Endothelial cell of umbilical vein (primary cell): Measurements from ENCODE around the gene FYB2. TPM values are rescaled to one million over a fixed set of nuclear protein-coding genes. Genes with fewer than 3 reads are reported as not detected.

Source experiments
- BruUV-seq: library from RNA; stranded (reverse); fragments of 400-500 nt; replicated peaks from 2 replicates; lab custom pipeline; 2021; lab: Mats Ljungman, UMichigan
- CTCF ChIA-PET: fragments of 300-600, 350-600 bp; sonication (Branson Sonifier 250); formaldehyde crosslinking; loops from one replicate; lab custom pipeline; 2021; ENCODE audit warnings: antibody characterized with exemption, inconsistent platforms; lab: Charles Lee
- POLR2A ChIA-PET: fragments of 300-600, 350-600 bp; sonication (Branson Sonifier 250); formaldehyde crosslinking; loops from one replicate; lab custom pipeline; 2021; ENCODE audit warnings: antibody characterized with exemption, inconsistent platforms; lab: Charles Lee
- DNase-seq: peaks from one replicate; pipeline ENCODE4 v3.0.0-alpha.2; 2011; ENCODE audit warnings: low read depth, low spot score
- FAIRE-seq: peaks from 2 replicates; lab custom pipeline; 2011; peaks lifted over from hg19 to GRCh38; lab: Jason Lieb, UNC
- H2AFZ ChIP-seq: 2 replicates; pipeline ENCODE4 v1.6.0; 2012; ENCODE audit warnings: low read depth, low read length, control low read depth, inconsistent platforms
- H3K27ac ChIP-seq: 2 replicates; pipeline ENCODE4 v1.5.1; 2011; ENCODE audit warnings: low read depth, mild to moderate bottlenecking, control low read depth, low read length, moderate library complexity; ENCODE audit not compliant: insufficient read depth
- H3K27me3 ChIP-seq, 2 experiments: 2 replicates each; pipeline versions ENCODE4 v1.6.0 to v1.6.1; 2011; ENCODE audit warnings: low read length in 2 of 2, mixed read lengths in 1 of 2; ENCODE audit not compliant: control insufficient read depth in 2 of 2, insufficient read depth in 2 of 2
- H3K36me3 ChIP-seq, 2 experiments: 2 replicates in 1 of 2; 3 replicates in 1 of 2; pipeline ENCODE4 v1.5.1; 2011; ENCODE audit warnings: low read length in 2 of 2, mild to moderate bottlenecking in 1 of 2, moderate library complexity in 1 of 2; ENCODE audit not compliant: control insufficient read depth in 2 of 2, insufficient read depth in 2 of 2; ENCODE audit errors: extremely low read depth in 1 of 2
- H3K4me1 ChIP-seq: 3 replicates; pipeline ENCODE4 v1.5.1; 2011; ENCODE audit warnings: mild to moderate bottlenecking, low read length; ENCODE audit not compliant: control insufficient read depth, insufficient read depth; ENCODE audit errors: extremely low read depth
- H3K4me2 ChIP-seq: 2 replicates; pipeline ENCODE4 v1.6.1; 2011; ENCODE audit warnings: low read length, control low read depth, mixed read lengths; ENCODE audit not compliant: insufficient read depth
- H3K4me3 ChIP-seq, 3 experiments: fragments of 200-600 bp in 1 of 3; sonication (generic), shearing (Covaris generic) in 1 of 3; replicated peaks in 1 of 3; 2 replicates each; pipeline ENCODE4 v1.5.1; 2011 to 2016; ENCODE audit warnings: control low read depth in 3 of 3, low read length in 3 of 3, mild to moderate bottlenecking in 2 of 3, inconsistent platforms in 1 of 3, low read depth in 1 of 3, moderate library complexity in 1 of 3; ENCODE audit not compliant: insufficient read depth in 1 of 3
- H3K79me2 ChIP-seq: 2 replicates; pipeline ENCODE4 v1.6.0; 2012; ENCODE audit warnings: low read length, inconsistent platforms; ENCODE audit not compliant: control insufficient read depth, insufficient read depth
- H3K9ac ChIP-seq: replicated peaks from 2 replicates; pipeline ENCODE3; 2011; ENCODE audit warnings: low read length, control low read depth; ENCODE audit not compliant: insufficient read depth; ENCODE audit errors: extremely low read depth
- H3K9me1 ChIP-seq: replicated peaks from 3 replicates; pipeline ENCODE4 v1.6.0; 2011; ENCODE audit warnings: mild to moderate bottlenecking, low read length; ENCODE audit not compliant: control insufficient read depth, insufficient read depth; ENCODE audit errors: extremely low read depth
- H3K9me3 ChIP-seq: replicated peaks from 2 replicates; pipeline ENCODE4 v1.5.1; 2012; ENCODE audit warnings: low read length, inconsistent platforms; ENCODE audit not compliant: control insufficient read depth, insufficient read depth
- H4K20me1 ChIP-seq: replicated peaks from 2 replicates; pipeline ENCODE3; 2011; ENCODE audit warnings: mild to moderate bottlenecking, low read length; ENCODE audit not compliant: control insufficient read depth, insufficient read depth; ENCODE audit errors: extremely low read depth
- EZH2 ChIP-seq: IDR thresholded peaks from 2 replicates; pipeline ENCODE4 v1.6.1; 2012; ENCODE audit warnings: borderline replicate concordance, low read depth, mild to moderate bottlenecking, moderate library complexity, low read length, inconsistent platforms; ENCODE audit not compliant: severe bottlenecking
- FOS ChIP-seq: IDR thresholded peaks from 2 replicates; pipeline ENCODE4 v1.6.1; 2011; ENCODE audit warnings: mild to moderate bottlenecking, low read length, moderate library complexity, borderline replicate concordance; ENCODE audit not compliant: insufficient read depth
- GATA2 ChIP-seq: IDR thresholded peaks from 2 replicates; pipeline ENCODE4 v1.7.0; 2011; ENCODE audit warnings: low read depth, mild to moderate bottlenecking, moderate library complexity, mixed read lengths, low read length; ENCODE audit not compliant: insufficient read length, insufficient read depth
- JUN ChIP-seq: IDR thresholded peaks from 2 replicates; pipeline ENCODE4 v1.6.1; 2011; ENCODE audit warnings: borderline replicate concordance, low read depth; ENCODE audit not compliant: insufficient read length, insufficient read depth
- MYC ChIP-seq: IDR thresholded peaks from one replicate; pipeline ENCODE4 v1.6.1; 2011; ENCODE audit warnings: mild to moderate bottlenecking, low read depth, low read length
- POLR2A ChIP-seq: IDR thresholded peaks from 2 replicates; pipeline ENCODE4 v1.6.1; 2012; ENCODE audit warnings: low read depth, mild to moderate bottlenecking, control low read depth, low read length
- POLR2AphosphoS5 ChIP-seq: IDR thresholded peaks from 2 replicates; pipeline ENCODE4 v1.6.1; 2012; ENCODE audit warnings: low read depth, mild to moderate bottlenecking, control low read depth, low read length, moderate library complexity; ENCODE audit not compliant: insufficient read depth
- dilution Hi-C: fragments of 300-500 bp; cut with MboI; formaldehyde crosslinking; loops from one replicate; pipeline ENCODE4 v1.15.0; 2019; ENCODE audit warnings: low sequenced_read_pairs; ENCODE audit not compliant: extremely low pct_ligation_motif_present
- intact Hi-C: fragments of 100-400 bp; cut with micrococcal nuclease; formaldehyde crosslinking; loops from one replicate; pipeline ENCODE4 v1.10.0; 2022
- polyA plus RNA-seq, 4 experiments: library from polyadenylated mRNA; depleted of rRNA in 3 of 4; stranded (reverse) in 3 of 4; unstranded in 1 of 4; fragments of >200 nt; gene quantifications; 2 replicates each; pipeline versions ENCODE4 v1.2.1 to v1.2.3, GENCODE V29; 2011 to 2012; ENCODE audit warnings: missing spikeins in 1 of 4
- total RNA-seq: library from RNA; stranded (reverse); gene quantifications from 2 replicates; pipeline ENCODE4 v1.2.3, GENCODE V29; 2021
- TF ChIP-seq, protein P1 (sequence below), 2 donors: IDR thresholded peaks; 1 replicate in 1 of 2; 2 replicates in 1 of 2; pipeline ENCODE4 v1.5.1; 2011; ENCODE audit warnings: low read length in 2 of 2, mild to moderate bottlenecking in 2 of 2, moderate library complexity in 2 of 2, control low read depth in 1 of 2, inconsistent platforms in 1 of 2, low read depth in 1 of 2; ENCODE audit not compliant: insufficient read depth in 1 of 2; ENCODE audit errors: extremely low read depth in 1 of 2
- TF ChIP-seq, protein P2 (sequence below): IDR thresholded peaks from 2 replicates; pipeline ENCODE4 v1.6.1; 2011; ENCODE audit not compliant: insufficient read depth, insufficient read length

The FYB2 gene
- total and polyA plus RNA-seq, 2 donors (not counting 3 experiments of a cell fraction or from before 2014, with no cell fraction given) = not detected

DNA sequence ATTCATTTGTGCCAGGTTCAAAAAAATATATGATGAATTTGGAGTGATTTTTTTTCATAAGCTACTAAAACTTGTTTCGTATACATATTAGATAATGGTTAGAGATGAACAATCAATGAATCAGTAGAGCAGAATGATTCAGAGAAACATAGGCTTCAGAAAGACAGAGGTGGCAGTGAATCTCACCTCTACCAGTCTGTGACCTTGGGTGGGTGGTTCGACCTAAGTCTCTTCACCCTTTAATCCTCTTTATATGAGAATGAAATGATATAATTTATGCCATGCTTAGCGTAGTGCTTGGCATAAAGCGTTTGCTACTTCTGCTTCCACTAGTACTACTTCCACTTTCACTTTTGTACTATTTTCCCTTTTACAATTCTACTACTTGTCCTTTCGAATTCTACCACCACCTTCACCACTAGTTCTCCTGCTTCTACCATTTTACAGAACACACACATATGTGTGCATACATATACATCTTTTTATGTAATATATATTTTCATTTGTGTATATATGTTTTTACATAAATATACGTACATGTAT, 45.1 kb downstream of the FYB2 start:
- Histone ChIP-seq H4K20me1 (no peaks in the 10 kb centered on the region), H3K79me2 (no peaks in the 10 kb centered on the region), H3K9me1 (no peaks in the 10 kb centered on the region), H3K9me3 (no peaks in the 10 kb centered on the region), H3K4me3 (no peak overlapping the region), H3K9ac (no peak overlapping the region), H3K4me1 (no peaks in the 10 kb centered on the region), H3K36me3 (no peaks in the 10 kb centered on the region), H3K27ac (no peak overlapping the region), H3K4me2 (no peak overlapping the region), H2AFZ (no peak overlapping the region), H3K27me3 (no peaks in the 10 kb centered on the region)
- intact Hi-C loops (no loop called here), dilution Hi-C loops (no loop called here)
- POLR2A ChIA-PET = no interaction called here
- TF ChIP-seq POLR2AphosphoS5 = no peak
- TF ChIP-seq MYC = no peak
- no peak for TF ChIP-seq GATA2
- no peak for TF ChIP-seq POLR2A
- TF ChIP-seq JUN = no peak
- TF ChIP-seq FOS = no peak
- TF ChIP-seq, protein P1, sequence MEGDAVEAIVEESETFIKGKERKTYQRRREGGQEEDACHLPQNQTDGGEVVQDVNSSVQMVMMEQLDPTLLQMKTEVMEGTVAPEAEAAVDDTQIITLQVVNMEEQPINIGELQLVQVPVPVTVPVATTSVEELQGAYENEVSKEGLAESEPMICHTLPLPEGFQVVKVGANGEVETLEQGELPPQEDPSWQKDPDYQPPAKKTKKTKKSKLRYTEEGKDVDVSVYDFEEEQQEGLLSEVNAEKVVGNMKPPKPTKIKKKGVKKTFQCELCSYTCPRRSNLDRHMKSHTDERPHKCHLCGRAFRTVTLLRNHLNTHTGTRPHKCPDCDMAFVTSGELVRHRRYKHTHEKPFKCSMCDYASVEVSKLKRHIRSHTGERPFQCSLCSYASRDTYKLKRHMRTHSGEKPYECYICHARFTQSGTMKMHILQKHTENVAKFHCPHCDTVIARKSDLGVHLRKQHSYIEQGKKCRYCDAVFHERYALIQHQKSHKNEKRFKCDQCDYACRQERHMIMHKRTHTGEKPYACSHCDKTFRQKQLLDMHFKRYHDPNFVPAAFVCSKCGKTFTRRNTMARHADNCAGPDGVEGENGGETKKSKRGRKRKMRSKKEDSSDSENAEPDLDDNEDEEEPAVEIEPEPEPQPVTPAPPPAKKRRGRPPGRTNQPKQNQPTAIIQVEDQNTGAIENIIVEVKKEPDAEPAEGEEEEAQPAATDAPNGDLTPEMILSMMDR (IDR thresholded peaks at IDR 0.05; ENCODE audit: extremely low read depth in 1 of 2, insufficient read depth in 1 of 2, low read depth in 1 of 2, low read length in 2 of 2) = no peak
- TF ChIP-seq, protein P2, sequence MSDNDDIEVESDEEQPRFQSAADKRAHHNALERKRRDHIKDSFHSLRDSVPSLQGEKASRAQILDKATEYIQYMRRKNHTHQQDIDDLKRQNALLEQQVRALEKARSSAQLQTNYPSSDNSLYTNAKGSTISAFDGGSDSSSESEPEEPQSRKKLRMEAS = no peak
- no peak for TF ChIP-seq EZH2
- FAIRE-seq (no peak), DNase-seq (no peak)
- BruUV-seq = no TSS peak
- CTCF ChIA-PET = no interaction called here
